GM12878 (cell line): ENCODE measurements around the gene CDK5R1. TPM values are rescaled to one million over a fixed set of nuclear protein-coding genes. Genes with fewer than 3 reads are reported as not detected.

Source experiments
- BACH1 ChIP-seq: fragments of 450-650 bp; IDR thresholded peaks from 2 replicates; pipeline ENCODE4 v1.6.1; 2017; ENCODE audit warnings: mild to moderate bottlenecking, borderline replicate concordance
- CUX1 ChIP-seq: IDR thresholded peaks from 2 replicates; pipeline ENCODE4 v1.6.1; 2012; ENCODE audit warnings: improper control_type of control experiment, low read depth, low read length; ENCODE audit not compliant: insufficient replicate concordance
- E2F8 ChIP-seq: fragments of 450-650 bp; IDR thresholded peaks from 2 replicates; pipeline ENCODE4 v1.6.1; 2018; ENCODE audit warnings: mild to moderate bottlenecking, low read depth, moderate library complexity; ENCODE audit not compliant: partially characterized antibody
- ESRRA ChIP-seq: IDR thresholded peaks from 2 replicates; pipeline ENCODE4 v1.6.1; 2012; ENCODE audit warnings: mild to moderate bottlenecking, low read length, improper control_type of control experiment
- ETV6 ChIP-seq, 2 experiments: fragments of 450-650 bp in 1 of 2; IDR thresholded peaks in 1 of 2; conservative IDR thresholded peaks in 1 of 2; 2 replicates each; pipeline ENCODE4 v1.6.1; 2014; ENCODE audit warnings: antibody characterized with exemption in 1 of 2, borderline replicate concordance in 1 of 2, low read depth in 1 of 2, mild to moderate bottlenecking in 1 of 2, moderate library complexity in 1 of 2
- MXI1 ChIP-seq: fragments of 150-350 bp; IDR thresholded peaks from 2 replicates; pipeline ENCODE4 v1.6.1; 2011; ENCODE audit warnings: low read depth, mild to moderate bottlenecking, inconsistent platforms, low read length, improper control_type of control experiment
- PAX8 ChIP-seq: fragments of 450-650 bp; IDR thresholded peaks from 2 replicates; pipeline ENCODE4 v1.6.1; 2017; ENCODE audit warnings: mild to moderate bottlenecking, moderate library complexity
- SMAD5 ChIP-seq: IDR thresholded peaks from 2 replicates; pipeline ENCODE4 v1.6.1; 2016; ENCODE audit warnings: antibody characterized with exemption, low read depth
- SMARCA5 ChIP-seq: fragments of 450-650 bp; IDR thresholded peaks from 2 replicates; pipeline ENCODE4 v1.6.1; 2017; ENCODE audit warnings: mild to moderate bottlenecking
- SRF ChIP-seq, 2 experiments: IDR thresholded peaks; 2 replicates each; pipeline ENCODE4 v1.6.1; 2011; ENCODE audit warnings: low read depth in 2 of 2, low read length in 2 of 2, mild to moderate bottlenecking in 1 of 2, moderate library complexity in 1 of 2
- ZBED1 ChIP-seq: IDR thresholded peaks from 2 replicates; pipeline ENCODE4 v1.6.1; 2016; ENCODE audit warnings: borderline replicate concordance
- ZNF207 ChIP-seq: fragments of 450-650 bp; IDR thresholded peaks from 2 replicates; pipeline ENCODE4 v1.6.1; 2014; ENCODE audit warnings: antibody characterized with exemption, mild to moderate bottlenecking, borderline replicate concordance
- ZNF217 ChIP-seq: fragments of 450-650 bp; IDR thresholded peaks from 2 replicates; pipeline ENCODE4 v1.6.1; 2017; ENCODE audit warnings: antibody characterized with exemption, mild to moderate bottlenecking
- ZNF24 ChIP-seq: fragments of 450-650 bp; IDR thresholded peaks from 2 replicates; pipeline ENCODE4 v1.6.1; 2017; ENCODE audit warnings: antibody characterized with exemption, mild to moderate bottlenecking
- polyA plus RNA-seq, 11 experiments: library from polyadenylated mRNA; depleted of rRNA in 4 of 11; unstranded in 6 of 11; stranded (reverse) in 5 of 11; fragments of >200 nt; fragmentation: Nextera tagmentation in 4 of 11; fragmentation: Illumina TruSeq in 1 of 11; extraction: Ambion mirVana in 4 of 11; extraction: Trizol in 1 of 11; gene quantifications; 1 replicate in 1 of 11; 2 replicates in 10 of 11; pipeline versions ENCODE4 v1.2.1 to v1.2.3, GENCODE V29; 2011 to 2016; ENCODE audit warnings: inconsistent platforms in 2 of 11, missing spikeins in 2 of 11, low read depth in 1 of 11
- total RNA-seq, 4 experiments: library from RNA; depleted of rRNA in 3 of 4; stranded (reverse); fragments of >200 nt in 3 of 4; fragmentation: Illumina TruSeq in 1 of 4; extraction: Trizol in 1 of 4; gene quantifications; 2 replicates each; pipeline versions ENCODE4 v1.2.1 to v1.2.3, GENCODE V29; 2013 to 2021
- TF ChIP-seq, protein P1 (sequence below): fragments of 450-650 bp; IDR thresholded peaks from 2 replicates; pipeline ENCODE4 v1.6.1; 2017; ENCODE audit warnings: mild to moderate bottlenecking
- TF ChIP-seq, protein P2 (sequence below): fragments of 450-650 bp; formaldehyde crosslinking; IDR thresholded peaks from 2 replicates; pipeline ENCODE4 v1.4.0; 2022; ENCODE audit warnings: mild to moderate bottlenecking, moderate library complexity

Gene CDK5R1
- total and polyA plus RNA-seq, 10 of the 15 experiments (the other 5 are each of a cell fraction or from before 2014, with no cell fraction given), result 1.1 to 28.3 (median 12.2) TPM

DNA sequence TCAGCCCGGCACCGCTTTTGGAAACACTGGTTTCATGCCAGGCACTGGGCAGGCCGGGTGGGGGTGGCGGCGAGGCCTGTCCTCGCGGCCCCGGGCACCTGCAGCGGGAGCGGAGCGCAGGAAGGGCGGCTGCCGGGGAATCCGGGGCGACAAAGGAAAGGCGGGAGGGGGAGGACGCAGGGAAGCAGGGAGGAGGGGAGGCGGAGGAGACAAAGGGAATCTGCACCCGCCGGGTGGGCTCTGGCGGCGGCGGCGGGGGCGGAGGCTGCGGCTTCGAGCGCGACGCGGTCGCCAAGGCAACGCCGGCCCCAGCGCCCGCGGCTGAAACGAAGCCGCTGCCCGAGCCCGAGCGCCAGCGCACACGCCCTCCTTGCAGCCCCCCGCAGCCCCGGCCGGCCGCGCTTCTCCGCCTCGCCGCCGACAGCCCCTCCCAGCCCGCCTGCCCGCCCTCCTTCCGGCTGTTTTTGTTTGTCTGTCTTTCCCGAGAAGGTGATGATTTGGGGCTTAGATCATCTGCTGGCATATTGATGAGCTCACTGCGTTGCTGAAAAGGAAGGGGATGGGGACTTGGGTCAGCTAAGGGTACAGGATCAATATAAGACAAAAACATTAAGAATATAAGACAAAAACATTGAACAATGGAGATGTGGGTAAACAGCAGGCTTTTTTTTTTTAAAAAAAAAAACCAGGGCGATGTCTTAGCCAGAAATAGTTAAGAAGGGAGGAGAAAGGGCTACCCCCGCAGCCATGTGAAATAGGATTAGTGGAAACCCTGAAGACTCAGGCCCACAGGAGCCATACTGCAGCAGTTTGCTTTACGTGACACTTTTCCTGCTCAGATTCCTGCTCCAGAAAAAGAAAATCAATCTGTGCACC is 32.7 kb downstream of the CDK5R1 start (continued):
- TF ChIP-seq SRF (IDR thresholded peaks at IDR 0.05; ENCODE audit: low read depth in 2 of 2, low read length in 2 of 2), result no peak
- peak; percentile 88 for TF ChIP-seq BACH1
- TF ChIP-seq ETV6 (conservative IDR thresholded peaks at IDR 0.05 in 1 of 2, IDR thresholded peaks at IDR 0.05 in 1 of 2; ENCODE audit: borderline replicate concordance in 1 of 2, low read depth in 1 of 2), result no peak
- TF ChIP-seq, protein P1, sequence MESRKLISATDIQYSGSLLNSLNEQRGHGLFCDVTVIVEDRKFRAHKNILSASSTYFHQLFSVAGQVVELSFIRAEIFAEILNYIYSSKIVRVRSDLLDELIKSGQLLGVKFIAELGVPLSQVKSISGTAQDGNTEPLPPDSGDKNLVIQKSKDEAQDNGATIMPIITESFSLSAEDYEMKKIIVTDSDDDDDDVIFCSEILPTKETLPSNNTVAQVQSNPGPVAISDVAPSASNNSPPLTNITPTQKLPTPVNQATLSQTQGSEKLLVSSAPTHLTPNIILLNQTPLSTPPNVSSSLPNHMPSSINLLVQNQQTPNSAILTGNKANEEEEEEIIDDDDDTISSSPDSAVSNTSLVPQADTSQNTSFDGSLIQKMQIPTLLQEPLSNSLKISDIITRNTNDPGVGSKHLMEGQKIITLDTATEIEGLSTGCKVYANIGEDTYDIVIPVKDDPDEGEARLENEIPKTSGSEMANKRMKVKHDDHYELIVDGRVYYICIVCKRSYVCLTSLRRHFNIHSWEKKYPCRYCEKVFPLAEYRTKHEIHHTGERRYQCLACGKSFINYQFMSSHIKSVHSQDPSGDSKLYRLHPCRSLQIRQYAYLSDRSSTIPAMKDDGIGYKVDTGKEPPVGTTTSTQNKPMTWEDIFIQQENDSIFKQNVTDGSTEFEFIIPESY, result no peak
- TF ChIP-seq CUX1, result peak; percentile 19
- TF ChIP-seq E2F8, result no peak
- TF ChIP-seq SMARCA5, result no peak
- no peak for TF ChIP-seq ZNF207
- TF ChIP-seq ZNF24, result no peak
- TF ChIP-seq, protein P2, sequence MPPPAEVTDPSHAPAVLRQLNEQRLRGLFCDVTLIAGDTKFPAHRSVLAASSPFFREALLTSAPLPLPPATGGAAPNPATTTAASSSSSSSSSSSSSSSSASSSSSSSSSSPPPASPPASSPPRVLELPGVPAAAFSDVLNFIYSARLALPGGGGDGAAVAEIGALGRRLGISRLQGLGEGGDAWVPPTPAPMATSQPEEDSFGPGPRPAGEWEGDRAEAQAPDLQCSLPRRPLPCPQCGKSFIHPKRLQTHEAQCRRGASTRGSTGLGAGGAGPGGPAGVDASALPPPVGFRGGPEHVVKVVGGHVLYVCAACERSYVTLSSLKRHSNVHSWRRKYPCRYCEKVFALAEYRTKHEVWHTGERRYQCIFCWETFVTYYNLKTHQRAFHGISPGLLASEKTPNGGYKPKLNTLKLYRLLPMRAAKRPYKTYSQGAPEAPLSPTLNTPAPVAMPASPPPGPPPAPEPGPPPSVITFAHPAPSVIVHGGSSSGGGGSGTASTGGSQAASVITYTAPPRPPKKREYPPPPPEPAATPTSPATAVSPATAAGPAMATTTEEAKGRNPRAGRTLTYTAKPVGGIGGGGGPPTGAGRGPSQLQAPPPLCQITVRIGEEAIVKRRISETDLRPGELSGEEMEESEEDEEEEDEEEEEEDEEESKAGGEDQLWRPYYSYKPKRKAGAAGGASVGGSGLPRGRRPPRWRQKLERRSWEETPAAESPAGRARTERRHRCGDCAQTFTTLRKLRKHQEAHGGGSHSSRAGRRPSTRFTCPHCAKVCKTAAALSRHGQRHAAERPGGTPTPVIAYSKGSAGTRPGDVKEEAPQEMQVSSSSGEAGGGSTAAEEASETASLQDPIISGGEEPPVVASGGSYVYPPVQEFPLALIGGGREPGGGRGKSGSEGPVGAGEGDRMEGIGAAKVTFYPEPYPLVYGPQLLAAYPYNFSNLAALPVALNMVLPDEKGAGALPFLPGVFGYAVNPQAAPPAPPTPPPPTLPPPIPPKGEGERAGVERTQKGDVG, result no peak
- TF ChIP-seq MXI1, result 0 out of 2 replicates have a peak, but pooled peaks have one; percentile 50
- TF ChIP-seq ESRRA, result no peak
- TF ChIP-seq SMAD5, result no peak
- TF ChIP-seq ZNF217, result no peak
- TF ChIP-seq PAX8, result no peak
- TF ChIP-seq ZBED1, result peak; percentile 10; the same call in 1 of the 2 replicates
